PC-9 (cell line): ENCODE measurements around the gene CFAP97D1. TPM values are rescaled to one million over a fixed set of nuclear protein-coding genes. Genes with fewer than 3 reads are reported as not detected.

Source experiments
- BruUV-seq: library from RNA; stranded (reverse); fragments of 400-500 nt; replicated peaks from 2 replicates; lab custom pipeline; 2021; lab: Mats Ljungman, UMichigan
- CTCF ChIA-PET: fragments of 300-600 bp; sonication (Branson Sonifier 250); formaldehyde crosslinking; loops from one replicate; lab custom pipeline; 2022; ENCODE audit warnings: antibody characterized with exemption; lab: Charles Lee
- POLR2A ChIA-PET: fragments of 300-600 bp; sonication (Branson Sonifier 250); formaldehyde crosslinking; loops from one replicate; lab custom pipeline; 2022; ENCODE audit warnings: antibody characterized with exemption; ENCODE audit not compliant: unreplicated experiment; lab: Charles Lee
- DNase-seq, 2 experiments: peaks; one replicate each; pipeline versions ENCODE4 v3.0.0 to v3.0.0-alpha.2; 2015 to 2022; ENCODE audit warnings: mixed read lengths in 1 of 2
- H2AFZ ChIP-seq: fragments of 200-600 bp; sonication (generic); 2 replicates; pipeline ENCODE4 v1.8.1; 2017; ENCODE audit warnings: antibody characterized with exemption
- H3F3A ChIP-seq: fragments of 200-600 bp; sonication (generic); 2 replicates; pipeline ENCODE4 v1.8.1; 2017; ENCODE audit warnings: antibody characterized with exemption, mild to moderate bottlenecking, low read depth; ENCODE audit not compliant: insufficient read depth
- H3K27ac ChIP-seq: fragments of 200-600 bp; sonication (generic); 2 replicates; pipeline ENCODE4 v1.6.1; 2016; ENCODE audit warnings: mixed run types
- H3K27me3 ChIP-seq: fragments of 200-600 bp; sonication (generic); 2 replicates; pipeline ENCODE4 v1.6.1; 2016; ENCODE audit warnings: low read depth, mixed run types; ENCODE audit not compliant: insufficient read depth
- H3K36me3 ChIP-seq: fragments of 200-600 bp; sonication (generic); 2 replicates; pipeline ENCODE4 v1.6.1; 2016; ENCODE audit warnings: low read depth, mixed run types
- H3K4me1 ChIP-seq: fragments of 200-600 bp; sonication (generic); replicated peaks from 2 replicates; pipeline ENCODE4 v1.6.1; 2016; ENCODE audit warnings: mixed run types; ENCODE audit not compliant: insufficient read depth
- H3K4me2 ChIP-seq: fragments of 200-600 bp; sonication (generic); 2 replicates; pipeline ENCODE4 v1.6.1; 2017; ENCODE audit warnings: mixed run types
- H3K4me3 ChIP-seq: fragments of 200-600 bp; sonication (generic); 2 replicates; pipeline ENCODE4 v1.6.1; 2016; ENCODE audit warnings: mixed run types
- H3K79me2 ChIP-seq: fragments of 200-600 bp; sonication (generic); 2 replicates; pipeline ENCODE4 v1.6.1; 2017; ENCODE audit warnings: low read depth, mixed run types
- H3K9me2 ChIP-seq: fragments of 200-600 bp; sonication (generic); 2 replicates; pipeline ENCODE4 v1.8.1; 2017; ENCODE audit warnings: mild to moderate bottlenecking; ENCODE audit not compliant: insufficient read depth
- H3K9me3 ChIP-seq: fragments of 200-600 bp; sonication (generic); 2 replicates; pipeline ENCODE4 v1.8.1; 2016; ENCODE audit warnings: low read depth; ENCODE audit not compliant: insufficient read depth
- H4K20me1 ChIP-seq: fragments of 200-600 bp; sonication (generic); 2 replicates; pipeline ENCODE4 v1.8.1; 2017; ENCODE audit not compliant: insufficient read depth
- CTCF ChIP-seq: fragments of 200-600 bp; sonication (generic); conservative IDR thresholded peaks from 2 replicates; pipeline ENCODE4 v1.6.1; 2017; ENCODE audit warnings: mixed run types, antibody characterized with exemption, mild to moderate bottlenecking, moderate library complexity
- EZH2 ChIP-seq: fragments of 200-600 bp; sonication (generic); IDR thresholded peaks from 2 replicates; pipeline ENCODE4 v1.8.0; 2017; ENCODE audit warnings: antibody characterized with exemption, low read depth
- intact Hi-C: fragments of 100-400 bp; cut with micrococcal nuclease; formaldehyde crosslinking; loops from one replicate; pipeline ENCODE4 v1.10.0; 2022; ENCODE audit not compliant: unreplicated experiment
- total RNA-seq: library from RNA; stranded (reverse); gene quantifications from 2 replicates; pipeline ENCODE4 v1.2.3, GENCODE V29; 2021

CFAP97D1 gene
- total RNA-seq, 1 experiment from 2014 or later, result not detected

GRCh38 chr17:43758086-43758485, 22.1 kb upstream of the CFAP97D1 start:
- Histone ChIP-seq H3K79me2 (no peaks in the 10 kb centered on the region), H2AFZ (no peak overlapping the region), H3K4me2 (no peak overlapping the region), H4K20me1 (no peaks in the 10 kb centered on the region), H3K36me3 (no peaks in the 10 kb centered on the region), H3K9me2 (no peaks in the 10 kb centered on the region), H3K4me1 (peaks cover 28% of the 10 kb centered on the region), H3K27ac (no peak overlapping the region), H3K9me3 (no peaks in the 10 kb centered on the region), H3K4me3 (no peak overlapping the region), H3K27me3 (no peaks in the 10 kb centered on the region), H3F3A (peaks cover 23% of the 10 kb centered on the region; the same call in 1 of the 2 replicates)
- ChIA-PET CTCF (interaction anchor here (0.6 kb wide), 1 partner anchor 181 kb away, joined by 3 read pairs; no protein-coding TSS in a partner anchor), POLR2A (interaction anchor here (0.5 to 0.6 kb wide), 2 partner anchors 34 to 63 kb away, joined by 4 to 5 read pairs; no protein-coding TSS in a partner anchor)
- intact Hi-C loops, result no loop called here
- TF ChIP-seq EZH2 (no peak), CTCF (no peak)
- no TSS peak for BruUV-seq
- DNase-seq, result no peak

- H3K9me3 ChIP-seq, result no peaks in the 10 kb centered on the region
- H3K79me2 ChIP-seq, result no peaks in the 10 kb centered on the region
- H3K9me2 ChIP-seq, result no peaks in the 10 kb centered on the region
- no peak for DNase-seq
- no peak for TF ChIP-seq CTCF
- no peak for TF ChIP-seq EZH2
- CTCF ChIA-PET, result interaction anchor here (0.6 to 1.8 kb wide), 2 partner anchors 45 to 182 kb away, joined by 3 to 7 read pairs; no protein-coding TSS in a partner anchor
- intact Hi-C loops, result no loop called here
- no peak within 1 kb of the TSS for H3K4me3 ChIP-seq
- H3K4me1 ChIP-seq, result peaks cover 23% of the 10 kb centered on the region
- POLR2A ChIA-PET, result interaction anchor here (0.5 to 0.6 kb wide), 2 partner anchors 34 to 64 kb away, joined by 4 to 5 read pairs; no protein-coding TSS in a partner anchor
- no peak within 1 kb of the TSS for H3K27ac ChIP-seq
- H4K20me1 ChIP-seq, result no peaks in the 10 kb centered on the region
- no TSS peak for BruUV-seq
- H3K4me2 ChIP-seq, result peak within 1 kb of the TSS; percentile 50; the same call in 1 of the 2 replicates
- H3F3A ChIP-seq, result peaks cover 23% of the 10 kb centered on the region; the same call in 1 of the 2 replicates
- no peaks in the 10 kb centered on the region for H3K27me3 ChIP-seq
- no peaks in the 10 kb centered on the region for H3K36me3 ChIP-seq
- H2AFZ ChIP-seq, result no peak within 1 kb of the TSS
These were observed 21.6 kb upstream of the CFAP97D1 start, which contains the start of gene SOST for GRCh38 chr17:43758497-43759174. Gene SOST, minus strand, starts transcription at chr17:43758791. Its CDS starts 50 bp downstream, at chr17:43758741.

- no peak overlapping the region for H3K27ac ChIP-seq
- no peak overlapping the region for H3K4me3 ChIP-seq
- no peak overlapping the region for H2AFZ ChIP-seq
- H3K4me2 ChIP-seq, result peak overlapping the region; percentile 50
- no TSS peak for BruUV-seq
- no peaks in the 10 kb centered on the region for H3K36me3 ChIP-seq
- H3K79me2 ChIP-seq, result no peaks in the 10 kb centered on the region
- peak; percentile 19 to 59 for DNase-seq
- peaks cover 11% of the 10 kb centered on the region; the same call in 1 of the 2 replicates for H3F3A ChIP-seq
- no peaks in the 10 kb centered on the region for H3K9me3 ChIP-seq
- peaks cover 11% of the 10 kb centered on the region for H3K4me1 ChIP-seq
- H3K9me2 ChIP-seq, result no peaks in the 10 kb centered on the region
- ChIA-PET POLR2A (interaction anchor here (0.5 to 0.7 kb wide), 2 partner anchors 38 to 399 kb away, joined by 4 to 5 read pairs; no protein-coding TSS in a partner anchor), CTCF (interaction anchor here (0.6 to 2.2 kb wide), 11 partner anchors 10 to 375 kb away, joined by 3 to 24 read pairs (median 4); no protein-coding TSS in a partner anchor)
- intact Hi-C loops, result loop anchor here (1.0 to 5.0 kb wide), 3 partner anchors 66 to 238 kb away; no protein-coding TSS in a partner anchor
- H4K20me1 ChIP-seq, result no peaks in the 10 kb centered on the region
- TF ChIP-seq EZH2 (no peak), CTCF (no peak)
- H3K27me3 ChIP-seq, result no peaks in the 10 kb centered on the region
These were observed 20.4 kb upstream of the CFAP97D1 start for GRCh38 chr17:43759836-43760235.
